ENCODE measurements around the gene HPD. TPM values are rescaled to one million over a fixed set of nuclear protein-coding genes. Genes with fewer than 3 reads are reported as not detected.

The HPD gene
- total RNA-seq, 1 experiment from 2014 or later = 12.7 TPM

- in situ Hi-C loops (cut with HindIII; ENCODE audit: low pct_unique_long_range_greater_than_20kb, low sequenced_read_pairs) = no loop called here
- DNase-seq (ENCODE audit: low read depth) = no peak
Observed at GRCh38 chr12:121805171-121806008, 53.3 kb downstream of the HPD start.

GRCh38 chr12:121804417-121805111 is 54.1 kb downstream of the HPD start:
- in situ Hi-C loops (cut with HindIII; ENCODE audit: low pct_unique_long_range_greater_than_20kb, low sequenced_read_pairs) = no loop called here
- DNase-seq (ENCODE audit: low read depth) = peak; percentile 45

- peak; percentile 57 for DNase-seq (ENCODE audit: low read depth)
- in situ Hi-C loops (cut with HindIII; ENCODE audit: low pct_unique_long_range_greater_than_20kb, low sequenced_read_pairs) = no loop called here
Observed at GRCh38 chr12:121803861-121804416, 54.7 kb downstream of the HPD start, which contains the start of gene SETD1B. TSS of gene SETD1B (plus strand) at chr12:121804009. CDS start at chr12:121804738, 729 bp downstream.

GRCh38 chr12:121802843-121803698 is 55.6 kb downstream of the HPD start:
- DNase-seq (ENCODE audit: low read depth) = peak; percentile 95
- in situ Hi-C loops (cut with HindIII; ENCODE audit: low pct_unique_long_range_greater_than_20kb, low sequenced_read_pairs) = no loop called here

- DNase-seq (ENCODE audit: low read depth) = no peak
- in situ Hi-C loops (cut with HindIII; ENCODE audit: low pct_unique_long_range_greater_than_20kb, low sequenced_read_pairs) = no loop called here
Observed at GRCh38 chr12:121802485-121802842, 56.2 kb downstream of the HPD start.

GRCh38 chr12:121801595-121802484 is 56.8 kb downstream of the HPD start:
- DNase-seq (ENCODE audit: low read depth) = no peak
- in situ Hi-C loops (cut with HindIII; ENCODE audit: low pct_unique_long_range_greater_than_20kb, low sequenced_read_pairs) = no loop called here

- DNase-seq (ENCODE audit: low read depth) = peak; percentile 74
- in situ Hi-C loops (cut with HindIII; ENCODE audit: low pct_unique_long_range_greater_than_20kb, low sequenced_read_pairs) = no loop called here
Observed at GRCh38 chr12:121800694-121801594, 57.7 kb downstream of the HPD start.

- DNase-seq (ENCODE audit: low read depth) = peak; percentile 95
- in situ Hi-C loops (cut with HindIII; ENCODE audit: low pct_unique_long_range_greater_than_20kb, low sequenced_read_pairs) = no loop called here
Observed at GRCh38 chr12:121799842-121800693, 58.6 kb downstream of the HPD start.

GRCh38 chr12:121799156-121799841 is 59.4 kb downstream of the HPD start:
- peak; percentile 82 for DNase-seq (ENCODE audit: low read depth)
- in situ Hi-C loops (cut with HindIII; ENCODE audit: low pct_unique_long_range_greater_than_20kb, low sequenced_read_pairs) = no loop called here

- in situ Hi-C loops (cut with HindIII; ENCODE audit: low pct_unique_long_range_greater_than_20kb, low sequenced_read_pairs) = no loop called here
- DNase-seq (ENCODE audit: low read depth) = no peak
Observed at GRCh38 chr12:121798787-121799155, 59.9 kb downstream of the HPD start.

- DNase-seq (ENCODE audit: low read depth) = peak; percentile 75
- in situ Hi-C loops (cut with HindIII; ENCODE audit: low pct_unique_long_range_greater_than_20kb, low sequenced_read_pairs) = no loop called here
Observed at GRCh38 chr12:121797937-121798786, 60.5 kb downstream of the HPD start.

- in situ Hi-C loops (cut with HindIII; ENCODE audit: low pct_unique_long_range_greater_than_20kb, low sequenced_read_pairs) = no loop called here
- peak; percentile 100 for DNase-seq (ENCODE audit: low read depth)
Observed at GRCh38 chr12:121796855-121797751, 61.6 kb downstream of the HPD start.
